ENCODE data around the gene LZTFL1. TPM values are rescaled to one million over a fixed set of nuclear protein-coding genes. Genes with fewer than 3 reads are reported as not detected.
"Not testable (repeated sequence)": the region's sequence is repeated elsewhere in the genome, so short reads cannot be mapped to it uniquely, and the experiment has no call there.

The LZTFL1 gene
- total RNA-seq, 2 experiments from 2014 or later, result 8.0 to 8.4 TPM

- H3K36me3 Mint-ChIP-seq; ATAC-seq (ENCODE audit: low read depth); H3K27ac Mint-ChIP-seq; H3K9me3 Mint-ChIP-seq; POLR2A ChIA-PET; DNase-seq; H3K4me3 Mint-ChIP-seq: not testable (repeated sequence)
- Mint-ChIP-seq H3K27me3 (peaks cover 43% of the 10 kb centered on the region), H3K4me1 (peaks cover 12% of the 10 kb centered on the region)
Observed at GRCh38 chr3:45857024-45857423, 15.1 kb upstream of the LZTFL1 start.

- Mint-ChIP-seq H3K4me1 (peaks cover 12% of the 10 kb centered on the region), H3K27me3 (peaks cover 45% of the 10 kb centered on the region)
- H3K36me3 Mint-ChIP-seq; H3K9me3 Mint-ChIP-seq; POLR2A ChIA-PET; DNase-seq; H3K27ac Mint-ChIP-seq; H3K4me3 Mint-ChIP-seq; ATAC-seq (ENCODE audit: low read depth): not testable (repeated sequence)
Observed at GRCh38 chr3:45856323-45856722, 14.4 kb upstream of the LZTFL1 start.

- Mint-ChIP-seq H3K4me1 (peaks cover 10% of the 10 kb centered on the region), H3K4me3 (no peak overlapping the region), H3K27ac (no peak overlapping the region), H3K27me3 (peaks cover 59% of the 10 kb centered on the region), H3K36me3 (peaks cover 2% of the 10 kb centered on the region), H3K9me3 (peaks cover 3% of the 10 kb centered on the region)
- DNase-seq, result no peak
- POLR2A ChIA-PET, result interaction anchor here (1.1 kb wide), 1 partner anchor 10 kb away, joined by 3 read pairs; no protein-coding TSS in a partner anchor
- no peak for ATAC-seq (ENCODE audit: low read depth)
Observed at GRCh38 chr3:45852828-45853227, 10.9 kb upstream of the LZTFL1 start.

GRCh38 chr3:45848392-45848791 is 6.5 kb upstream of the LZTFL1 start:
- H3K27me3 Mint-ChIP-seq, result peaks cover 55% of the 10 kb centered on the region
- no peak for DNase-seq
- H3K27ac Mint-ChIP-seq, result no peak overlapping the region
- no peaks in the 10 kb centered on the region for H3K36me3 Mint-ChIP-seq
- H3K4me1 Mint-ChIP-seq, result peaks cover 4% of the 10 kb centered on the region
- H3K9me3 Mint-ChIP-seq, result peaks cover 2% of the 10 kb centered on the region
- no peak for ATAC-seq (ENCODE audit: low read depth)
- POLR2A ChIA-PET, result no interaction called here
- no peak overlapping the region for H3K4me3 Mint-ChIP-seq

- Mint-ChIP-seq H3K27me3 (peaks cover 35% of the 10 kb centered on the region), H3K9me3 (peaks cover 2% of the 10 kb centered on the region), H3K36me3 (no peaks in the 10 kb centered on the region), H3K4me3 (no peak overlapping the region), H3K27ac (no peak overlapping the region), H3K4me1 (peaks cover 7% of the 10 kb centered on the region)
- ATAC-seq (ENCODE audit: low read depth) (no peak), DNase-seq (no peak)
- POLR2A ChIA-PET, result interaction anchor here (0.7 kb wide), 1 partner anchor 98 kb away, joined by 3 read pairs; no protein-coding TSS in a partner anchor
Observed at GRCh38 chr3:45844616-45845015, 2.7 kb upstream of the LZTFL1 start.

- Mint-ChIP-seq H3K27ac (no peak overlapping the region), H3K27me3 (peaks cover 32% of the 10 kb centered on the region), H3K4me1 (peaks cover 9% of the 10 kb centered on the region), H3K4me3 (peak overlapping the region; percentile 93), H3K36me3 (no peaks in the 10 kb centered on the region), H3K9me3 (peaks cover 2% of the 10 kb centered on the region)
- DNase-seq, result no peak
- POLR2A ChIA-PET, result interaction anchor here (0.8 kb wide), 1 partner anchor 10 kb away, joined by 3 read pairs; no protein-coding TSS in a partner anchor
- ATAC-seq (ENCODE audit: low read depth), result no peak
Observed at GRCh38 chr3:45842851-45843625, 1.1 kb upstream of the LZTFL1 start.

GRCh38 chr3:45841420-45841756 is 531 bp downstream of the LZTFL1 start:
- Mint-ChIP-seq H3K27me3 (peaks cover 18% of the 10 kb centered on the region), H3K27ac (peak overlapping the region; percentile 74), H3K9me3 (no peaks in the 10 kb centered on the region)

GRCh38 chr3:45838466-45838865 is 3.5 kb downstream of the LZTFL1 start:
- no peak for ATAC-seq (ENCODE audit: low read depth)
- Mint-ChIP-seq H3K27ac (no peak overlapping the region), H3K4me1 (peaks cover 10% of the 10 kb centered on the region), H3K9me3 (no peaks in the 10 kb centered on the region), H3K27me3 (peaks cover 10% of the 10 kb centered on the region), H3K36me3 (no peaks in the 10 kb centered on the region), H3K4me3 (no peak overlapping the region)
- no peak for DNase-seq
- POLR2A ChIA-PET, result no interaction called here

More at GRCh38 chr3:45841420-45841756, 531 bp downstream of the LZTFL1 start:
- no peak for DNase-seq
- no peaks in the 10 kb centered on the region for H3K36me3 Mint-ChIP-seq
- H3K4me3 Mint-ChIP-seq, result peak overlapping the region; percentile 93
- ATAC-seq (ENCODE audit: low read depth), result peak; percentile 48
- peaks cover 10% of the 10 kb centered on the region for H3K4me1 Mint-ChIP-seq
- POLR2A ChIA-PET, result no interaction called here

GRCh38 chr3:45832699-45833098 is 9.2 kb downstream of the LZTFL1 start:
- Mint-ChIP-seq H3K36me3 (no peaks in the 10 kb centered on the region), H3K27me3 (no peaks in the 10 kb centered on the region), H3K27ac (no peak overlapping the region), H3K9me3 (no peaks in the 10 kb centered on the region), H3K4me3 (no peak overlapping the region), H3K4me1 (peaks cover 2% of the 10 kb centered on the region)
- POLR2A ChIA-PET, result no interaction called here
- no peak for DNase-seq
- no peak for ATAC-seq (ENCODE audit: low read depth)

- Mint-ChIP-seq H3K36me3 (peaks cover 3% of the 10 kb centered on the region), H3K27me3 (no peaks in the 10 kb centered on the region), H3K27ac (no peak overlapping the region), H3K4me1 (peaks cover 4% of the 10 kb centered on the region), H3K9me3 (no peaks in the 10 kb centered on the region), H3K4me3 (no peak overlapping the region)
- POLR2A ChIA-PET, result no interaction called here
- ATAC-seq (ENCODE audit: low read depth) (no peak), DNase-seq (no peak)
Observed at GRCh38 chr3:45830121-45830520, 11.8 kb downstream of the LZTFL1 start.

GRCh38 chr3:45826908-45827307 is 15.0 kb downstream of the LZTFL1 start:
- Mint-ChIP-seq H3K9me3 (no peaks in the 10 kb centered on the region), H3K36me3 (peaks cover 3% of the 10 kb centered on the region), H3K27ac (no peak overlapping the region), H3K4me1 (peaks cover 4% of the 10 kb centered on the region), H3K4me3 (no peak overlapping the region), H3K27me3 (no peaks in the 10 kb centered on the region)
- ATAC-seq (ENCODE audit: low read depth) (no peak), DNase-seq (no peak)
- POLR2A ChIA-PET, result no interaction called here

- Mint-ChIP-seq H3K36me3 (peaks cover 3% of the 10 kb centered on the region), H3K4me1 (peaks cover 3% of the 10 kb centered on the region), H3K9me3 (no peaks in the 10 kb centered on the region), H3K4me3 (no peak overlapping the region), H3K27ac (no peak overlapping the region), H3K27me3 (no peaks in the 10 kb centered on the region)
- POLR2A ChIA-PET, result no interaction called here
- DNase-seq (no peak), ATAC-seq (ENCODE audit: low read depth) (no peak)
Observed at GRCh38 chr3:45826321-45826720, 15.6 kb downstream of the LZTFL1 start.

- Mint-ChIP-seq H3K27ac (no peak overlapping the region), H3K4me3 (no peak overlapping the region), H3K27me3 (no peaks in the 10 kb centered on the region), H3K4me1 (no peaks in the 10 kb centered on the region), H3K9me3 (peaks cover 2% of the 10 kb centered on the region), H3K36me3 (peaks cover 1% of the 10 kb centered on the region)
- POLR2A ChIA-PET, result no interaction called here
- ATAC-seq (ENCODE audit: low read depth), result no peak
- DNase-seq, result no peak
Observed at GRCh38 chr3:45821127-45821526, 20.8 kb downstream of the LZTFL1 start.

- peaks cover 2% of the 10 kb centered on the region for H3K9me3 Mint-ChIP-seq
- DNase-seq (no peak), ATAC-seq (ENCODE audit: low read depth) (no peak)
- H3K4me3 Mint-ChIP-seq, result no peak overlapping the region
- H3K4me1 Mint-ChIP-seq, result no peaks in the 10 kb centered on the region
- POLR2A ChIA-PET, result no interaction called here
- H3K27me3 Mint-ChIP-seq, result peaks cover 4% of the 10 kb centered on the region
- H3K27ac Mint-ChIP-seq, result no peak overlapping the region
- H3K36me3 Mint-ChIP-seq, result peaks cover 1% of the 10 kb centered on the region
Observed at GRCh38 chr3:45819543-45819942, 22.4 kb downstream of the LZTFL1 start.
